Left renal pelvis (tissue), 4 donors: ENCODE measurements around the gene PAX2. TPM values are rescaled to one million over a fixed set of nuclear protein-coding genes. Genes with fewer than 3 reads are reported as not detected.
"Not testable (repeated sequence)": the region's sequence is repeated elsewhere in the genome, so short reads cannot be mapped to it uniquely, and the experiment has no call there.

ENCODE experiments used
- DNase-seq, 4 donors: peaks; one replicate each; pipeline ENCODE4 v3.0.0-alpha.2; 2013; ENCODE audit warnings: low read depth in 4 of 4, low spot score in 3 of 4
- polyA plus RNA-seq, 4 donors: library from polyadenylated mRNA; unstranded; fragments of 120-200 nt; gene quantifications; one replicate each; pipeline ENCODE4 v1.2.1, GENCODE V29; 2013; ENCODE audit not compliant: insufficient read length in 4 of 4

Gene PAX2
- polyA plus RNA-seq, result 100 to 1,000 TPM in 3 of 4 donors, 10 to 100 TPM in 1; 20.2 to 237 (median 161) TPM

DNA sequence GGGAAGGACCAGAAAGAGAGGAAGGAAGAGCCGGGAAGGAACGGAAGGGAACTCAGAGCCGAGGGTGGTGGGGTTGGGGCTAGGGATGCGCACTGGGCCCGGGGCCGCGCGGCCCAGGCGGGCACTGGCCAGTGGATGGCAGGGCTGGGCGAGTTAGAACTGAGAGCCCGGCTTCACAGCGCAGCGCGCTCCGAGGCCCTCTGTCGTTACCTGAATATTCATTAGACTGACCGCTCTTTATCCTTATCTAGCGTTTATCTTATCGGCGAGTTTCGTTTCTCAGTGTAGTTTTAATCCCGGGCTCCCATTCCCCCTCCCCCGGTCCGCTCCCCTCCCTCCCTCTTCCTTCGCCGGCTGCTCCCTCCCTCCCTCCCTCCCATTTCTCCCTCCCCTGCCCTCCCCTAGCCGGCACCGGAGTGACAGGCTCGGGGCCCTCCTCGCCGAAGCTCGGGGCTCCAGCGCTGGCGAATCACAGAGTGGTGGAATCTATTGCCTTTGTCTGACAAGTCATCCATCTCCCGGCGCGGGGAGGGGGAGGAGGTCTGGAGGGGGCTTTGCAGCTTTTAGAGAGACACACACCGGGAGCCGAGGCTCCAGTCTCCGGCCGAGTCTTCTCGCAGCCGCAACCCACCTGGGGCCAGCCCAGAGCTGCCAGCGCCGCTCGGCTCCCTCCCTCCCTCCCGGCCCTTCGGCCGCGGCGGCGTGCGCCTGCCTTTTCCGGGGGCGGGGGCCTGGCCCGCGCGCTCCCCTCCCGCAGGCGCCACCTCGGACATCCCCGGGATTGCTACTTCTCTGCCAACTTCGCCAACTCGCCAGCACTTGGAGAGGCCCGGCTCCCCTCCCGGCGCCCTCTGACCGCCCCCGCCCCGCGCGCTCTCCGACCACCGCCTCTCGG, at the start of gene PAX2:
Gene PAX2 (plus strand): TSS at position 596 of the 895 bp plus-strand sequence. CDS start 679 bp downstream, outside the sequence.
- peak in 1 of 4 donors; percentile 93 for DNase-seq

- no peak for DNase-seq
Observed at GRCh38 chr10:100696477-100696901, 48.9 kb upstream of the PAX2 start.

DNA sequence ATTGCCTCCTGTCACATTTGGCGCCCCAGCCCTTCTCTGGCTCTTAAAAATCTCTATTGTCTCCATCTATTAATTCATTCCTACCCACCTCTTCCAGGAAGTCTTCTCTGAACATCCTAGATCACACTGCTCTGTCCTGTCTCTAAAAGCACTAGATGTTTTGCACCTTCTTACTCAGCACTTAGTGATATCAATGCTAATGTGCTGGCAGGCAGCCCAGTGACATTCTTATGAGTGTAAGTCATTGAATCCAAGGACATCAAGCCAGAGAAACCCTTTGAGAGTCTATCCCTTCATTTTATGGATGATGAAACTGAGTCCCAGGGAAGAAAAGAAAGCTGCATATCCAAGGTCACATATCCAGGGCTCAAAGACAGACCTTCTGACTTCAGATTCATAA, 48.3 kb upstream of the PAX2 start:
- DNase-seq, result no peak

- no peak for DNase-seq
Observed at GRCh38 chr10:100697631-100698030, 47.8 kb upstream of the PAX2 start.

DNA sequence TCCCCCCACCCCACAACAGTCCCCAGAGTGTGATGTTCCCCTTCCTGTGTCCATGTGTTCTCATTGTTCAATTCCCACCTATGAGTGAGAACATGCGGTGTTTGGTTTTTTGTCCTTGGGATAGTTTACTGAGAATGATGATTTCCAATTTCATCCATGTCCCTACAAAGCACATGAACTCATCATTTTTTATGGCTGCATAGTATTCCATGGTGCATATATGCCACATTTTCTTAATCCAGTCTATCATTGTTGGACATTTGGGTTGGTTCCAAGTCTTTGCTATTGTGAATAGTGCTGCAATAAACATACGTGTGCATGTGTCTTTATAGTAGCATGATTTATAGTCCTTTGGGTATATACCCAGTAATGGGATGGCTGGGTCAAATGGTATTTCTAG, 43.7 kb upstream of the PAX2 start:
- not testable (repeated sequence) for DNase-seq

DNA sequence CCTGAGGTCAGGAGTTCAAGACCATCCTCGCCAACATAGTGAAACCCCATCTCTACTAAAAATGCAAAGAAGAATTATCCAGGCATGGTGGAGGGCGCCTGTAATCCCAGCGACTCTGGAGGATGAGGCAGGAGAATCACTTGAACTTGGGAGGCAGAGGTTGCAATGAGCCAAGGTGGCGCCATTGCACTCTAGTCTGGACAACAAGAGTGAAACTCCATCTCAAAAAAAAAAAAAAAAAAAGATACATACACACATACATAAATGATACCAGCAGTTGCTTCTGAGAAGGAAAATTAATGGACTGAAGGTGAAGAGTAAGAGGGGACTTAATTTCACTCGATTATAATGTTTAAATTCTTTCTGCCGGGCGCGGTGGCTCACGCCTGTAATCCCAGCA, 40.2 kb upstream of the PAX2 start:
- DNase-seq, result no peak

GRCh38 chr10:100707261-100707848, 38.0 kb upstream of the PAX2 start:
- no peak for DNase-seq

- no peak for DNase-seq
Observed at GRCh38 chr10:100709146-100710082, 36.0 kb upstream of the PAX2 start.

- no peak for DNase-seq
Observed at GRCh38 chr10:100710151-100710871, 35.1 kb upstream of the PAX2 start.

GRCh38 chr10:100713049-100713858, 32.1 kb upstream of the PAX2 start:
- DNase-seq, result no peak

DNA sequence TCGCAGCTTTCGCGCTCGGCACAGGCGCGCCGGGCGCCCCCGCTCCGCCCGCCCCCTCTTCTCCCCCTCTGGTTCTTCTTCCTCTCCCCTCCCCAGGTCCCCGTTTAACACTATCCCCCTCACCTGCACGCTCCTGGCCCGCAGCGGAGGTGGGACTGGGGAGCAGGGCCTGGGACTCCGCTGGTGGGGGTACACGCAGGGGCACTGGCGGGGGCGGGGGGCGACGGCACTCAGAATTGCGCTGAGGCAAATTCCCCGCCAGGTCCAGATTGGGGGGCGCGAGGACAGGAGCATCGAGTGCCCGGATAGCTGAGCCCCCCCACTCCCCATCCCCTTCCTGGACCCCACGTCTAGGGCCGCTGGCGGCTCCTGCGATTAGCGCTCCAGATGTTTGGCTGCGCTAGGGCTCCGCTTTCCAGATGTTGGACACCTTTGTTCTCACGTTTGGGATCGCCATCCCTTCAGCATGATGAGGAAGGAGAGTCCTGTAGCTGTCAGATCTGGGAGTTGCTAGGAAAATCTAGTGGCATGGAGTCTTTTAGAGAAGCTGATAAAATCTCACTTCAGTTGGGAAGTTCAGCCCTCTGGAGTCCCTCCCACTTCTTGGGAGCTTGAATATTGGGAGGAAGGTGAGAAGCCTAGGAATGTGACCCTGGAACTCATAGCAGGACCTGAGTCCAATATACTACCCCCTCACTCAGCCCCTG, 31.4 kb upstream of the PAX2 start:
- no peak for DNase-seq

GRCh38 chr10:100714566-100714950, 30.8 kb upstream of the PAX2 start:
- no peak for DNase-seq

DNA sequence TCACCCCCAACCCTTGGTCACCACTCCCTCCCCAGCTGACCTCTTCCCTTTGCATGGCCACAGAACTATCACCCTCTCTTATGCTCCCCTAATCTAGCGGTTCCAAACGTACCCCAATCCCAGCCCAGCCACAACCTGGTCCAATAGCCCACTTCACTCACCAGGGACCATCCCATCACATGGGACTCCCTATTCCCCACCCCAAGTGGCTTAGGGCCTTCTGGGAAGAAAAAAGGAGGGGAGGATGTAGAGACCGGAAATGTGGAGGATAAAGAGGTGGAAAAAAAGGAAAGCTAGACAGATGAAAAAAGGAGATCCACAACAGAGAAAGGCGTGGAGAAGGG, 30.3 kb upstream of the PAX2 start:
- no peak for DNase-seq

- DNase-seq, result no peak
Observed at GRCh38 chr10:100715445-100716385, 29.7 kb upstream of the PAX2 start.

GRCh38 chr10:100717166-100717565, 28.2 kb upstream of the PAX2 start:
- no peak for DNase-seq

DNA sequence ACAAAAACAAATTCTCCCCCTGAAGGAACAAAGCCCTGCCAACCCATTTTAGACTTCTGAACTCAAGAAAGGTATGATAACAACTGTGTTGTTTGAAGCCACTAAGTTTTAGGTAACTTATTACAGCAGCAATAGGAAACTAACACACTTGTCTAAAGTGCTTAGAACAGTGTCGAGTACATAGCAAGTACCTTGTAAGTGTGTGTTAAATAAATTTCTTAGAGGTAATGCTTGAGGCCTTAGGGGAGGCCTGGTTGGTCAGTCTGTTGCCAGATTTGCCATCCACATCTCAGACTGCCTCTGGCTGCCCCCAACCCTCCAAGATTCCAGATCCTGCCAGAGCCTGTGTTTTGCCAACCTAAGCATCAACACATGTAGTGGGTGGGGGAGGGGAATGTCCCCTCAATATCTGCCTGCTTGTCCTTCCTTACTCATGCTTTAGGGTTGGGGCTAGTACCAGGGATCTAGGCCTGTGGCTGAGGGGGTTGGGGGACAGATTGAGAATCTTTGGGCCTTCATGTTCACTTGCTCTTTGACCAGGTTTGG, 27.1 kb upstream of the PAX2 start:
- DNase-seq, result no peak

DNA sequence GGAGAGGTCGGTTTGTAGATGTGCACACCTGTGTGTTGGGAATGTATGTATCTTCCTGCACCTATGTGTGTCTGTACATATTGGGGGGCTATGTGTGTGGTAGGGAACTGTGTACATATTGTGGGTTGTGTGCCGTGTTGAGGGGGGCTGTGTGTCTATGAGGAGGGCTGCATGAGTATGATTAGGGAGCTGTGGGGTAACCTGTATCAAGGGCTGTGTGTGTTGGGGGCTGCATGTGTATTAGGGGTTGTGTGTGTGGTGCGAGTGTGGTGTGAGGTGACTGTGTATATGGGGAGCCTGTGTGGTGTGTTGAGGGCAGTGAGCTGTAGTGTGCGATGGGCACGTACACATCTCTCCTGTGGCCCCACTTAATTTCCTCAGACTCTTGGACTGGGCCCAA, 22.2 kb upstream of the PAX2 start:
- DNase-seq, result no peak
